CD4-positive, alpha-beta T cell (primary cell): ENCODE data around the gene TMEM91. TPM values are rescaled to one million over a fixed set of nuclear protein-coding genes. Genes with fewer than 3 reads are reported as not detected.
A peak's percentile ranks its signal among the peaks of the same experiment; 100 is the strongest.

ENCODE experiments used
- ATAC-seq: fragments of 200-7000 bp; cut with Tn5 transposase; one replicate; pipeline ENCODE4 v1.10.0; 2022; ENCODE audit warnings: mild to moderate bottlenecking; ENCODE audit not compliant: poor library complexity
- CTCF ChIA-PET: fragments of 350-600 bp; sonication (Branson Sonifier 250); formaldehyde crosslinking; loops from one replicate; lab custom pipeline; 2021; ENCODE audit warnings: antibody characterized with exemption, inconsistent platforms; lab: Charles Lee
- POLR2A ChIA-PET: fragments of 350-600 bp; sonication (Branson Sonifier 250); formaldehyde crosslinking; loops from one replicate; lab custom pipeline; 2021; ENCODE audit warnings: antibody characterized with exemption, inconsistent platforms; lab: Charles Lee
- DNase-seq, 14 experiments: peaks; one replicate each; pipeline ENCODE4 v3.0.0-alpha.2; 2013 to 2020; ENCODE audit warnings: mixed read lengths in 2 of 14
- H3K27ac ChIP-seq, 2 donors: one replicate each; pipeline versions ENCODE4 v1.5.1 to v1.7.0; 2013; ENCODE audit warnings: low read length in 2 of 2, low read depth in 1 of 2, mild to moderate bottlenecking in 1 of 2
- H3K27me3 ChIP-seq, 2 experiments: 1 replicate in 1 of 2; 2 replicates in 1 of 2; pipeline versions ENCODE4 v1.6.1 to v1.7.0; 2013; ENCODE audit warnings: low read length in 2 of 2, control low read depth in 1 of 2, mild to moderate bottlenecking in 1 of 2, moderate library complexity in 1 of 2; ENCODE audit not compliant: insufficient read depth in 2 of 2, control insufficient read depth in 1 of 2
- H3K36me3 ChIP-seq: one replicate; pipeline ENCODE4 v1.6.1; 2013; ENCODE audit warnings: low read length, control low read depth; ENCODE audit not compliant: insufficient read depth
- H3K4me1 ChIP-seq: one replicate; pipeline ENCODE4 v1.6.1; 2013; ENCODE audit warnings: low read length, control low read depth; ENCODE audit not compliant: insufficient read depth
- H3K4me3 ChIP-seq: one replicate; pipeline ENCODE4 v1.5.1; 2013; ENCODE audit warnings: mild to moderate bottlenecking, low read length, moderate library complexity
- H3K9me3 ChIP-seq, 2 experiments: 1 replicate in 1 of 2; 2 replicates in 1 of 2; pipeline versions ENCODE4 v1.6.1 to v1.7.0; 2013; ENCODE audit warnings: low read length in 2 of 2, mild to moderate bottlenecking in 2 of 2, control low read depth in 1 of 2, moderate library complexity in 1 of 2; ENCODE audit not compliant: control insufficient read depth in 1 of 2, insufficient read depth in 1 of 2
- H3K27ac Mint-ChIP-seq: one replicate; pipeline ENCODE4 v1.8.0; 2020; ENCODE audit warnings: mixed read lengths
- H3K27me3 Mint-ChIP-seq: one replicate; pipeline ENCODE4 v1.8.0; 2021; ENCODE audit warnings: mixed read lengths
- H3K36me3 Mint-ChIP-seq: one replicate; pipeline ENCODE4 v1.8.0; 2021; ENCODE audit warnings: low read depth, mixed read lengths
- H3K4me1 Mint-ChIP-seq: one replicate; pipeline ENCODE4 v1.8.0; 2021; ENCODE audit warnings: low read depth, mixed read lengths
- H3K4me3 Mint-ChIP-seq: one replicate; pipeline ENCODE4 v1.8.0; 2020; ENCODE audit warnings: mild to moderate bottlenecking, mixed read lengths
- H3K9me3 Mint-ChIP-seq: one replicate; pipeline ENCODE4 v1.8.0; 2020; ENCODE audit warnings: mixed read lengths
- CTCF ChIP-seq: fragments of 200-600 bp; IDR thresholded peaks from one replicate; pipeline ENCODE4 v1.8.0; 2022; ENCODE audit warnings: antibody characterized with exemption, mild to moderate bottlenecking
- intact Hi-C, 2 experiments: fragments of 100-400 bp; cut with DNase I in 1 of 2; cut with micrococcal nuclease in 1 of 2; formaldehyde crosslinking; loops; one replicate each; pipeline versions ENCODE4 v1.15.1 to v1.9.0; 2023 to 2025; cut with DNase I, micrococcal nuclease
- total RNA-seq, 174 experiments: library from RNA in 2 of 174; stranded (reverse) in 2 of 174; gene quantifications; one replicate each; pipeline ENCODE4 v1.2.3 and lab custom pipeline; 2021 to 2026

The TMEM91 gene
- total RNA-seq, 2 experiments from 2014 or later = 6.8 to 7.7 TPM

GRCh38 chr19:41427647-41428480 lies 51.5 kb downstream of the TMEM91 start:
- peaks cover 45% of the 10 kb centered on the region for H3K36me3 ChIP-seq
- no peaks in the 10 kb centered on the region for H3K27me3 ChIP-seq
- Mint-ChIP-seq H3K27me3 (no peaks in the 10 kb centered on the region), H3K9me3 (no peaks in the 10 kb centered on the region), H3K27ac (peak overlapping the region; percentile 75), H3K36me3 (peaks cover 45% of the 10 kb centered on the region), H3K4me1 (peaks cover 36% of the 10 kb centered on the region), H3K4me3 (peak overlapping the region; percentile 83)
- peak in 10 of 14 experiments; percentile 15 to 81 (median 32) for DNase-seq
- peak overlapping the region; percentile 41 to 76 for H3K27ac ChIP-seq
- CTCF ChIA-PET = interaction anchor here (0.5 to 1.2 kb wide), 2 partner anchors 12 to 224 kb away, joined by 3 to 6 read pairs; partner anchors contain the start of gene DMAC2
- intact Hi-C loops = no loop called here
- POLR2A ChIA-PET = interaction anchor here (1.7 kb wide), 1 partner anchor 164 kb away, joined by 8 read pairs; the partner anchor contains the start of gene HNRNPUL1
- peaks cover 0 to under 1% of the 10 kb centered on the region in 2 experiments for H3K9me3 ChIP-seq
- H3K4me3 ChIP-seq = peak overlapping the region; percentile 54
- no peak for TF ChIP-seq CTCF
- peaks cover 63% of the 10 kb centered on the region for H3K4me1 ChIP-seq
- peak; percentile 59 for ATAC-seq

GRCh38 chr19:41428481-41428859 lies 52.1 kb downstream of the TMEM91 start:
- ATAC-seq (no peak), DNase-seq (no peak)
- Histone ChIP-seq H3K4me3 (peak overlapping the region; percentile 54), H3K4me1 (peaks cover 63% of the 10 kb centered on the region), H3K9me3 (no peaks in the 10 kb centered on the region), H3K27me3 (no peaks in the 10 kb centered on the region), H3K27ac (peak overlapping the region; percentile 41 to 76), H3K36me3 (peaks cover 47% of the 10 kb centered on the region)
- ChIA-PET CTCF (interaction anchor here (0.5 to 1.2 kb wide), 3 partner anchors 11 to 292 kb away, joined by 3 to 6 read pairs (median 4); partner anchors contain the start of gene DMAC2), POLR2A (interaction anchor here (1.2 to 1.7 kb wide), 2 partner anchors 11 to 164 kb away, joined by 4 to 8 read pairs; partner anchors contain the start of genes DMAC2 and HNRNPUL1)
- Mint-ChIP-seq H3K4me3 (no peak overlapping the region), H3K9me3 (no peaks in the 10 kb centered on the region), H3K27ac (peak overlapping the region; percentile 75), H3K27me3 (no peaks in the 10 kb centered on the region), H3K4me1 (peaks cover 36% of the 10 kb centered on the region), H3K36me3 (peaks cover 48% of the 10 kb centered on the region)
- intact Hi-C loops = no loop called here
- TF ChIP-seq CTCF = no peak

- ATAC-seq = no peak
- Histone ChIP-seq H3K27me3 (no peaks in the 10 kb centered on the region), H3K4me3 (no peak overlapping the region), H3K9me3 (no peaks in the 10 kb centered on the region), H3K36me3 (peaks cover 37% of the 10 kb centered on the region), H3K27ac (no peak overlapping the region), H3K4me1 (peaks cover 42% of the 10 kb centered on the region)
- ChIA-PET POLR2A (interaction anchor here (0.7 to 1.0 kb wide), 2 partner anchors 9 to 130 kb away, joined by 3 read pairs; partner anchors contain the start of gene DMAC2), CTCF (no interaction called here)
- no peaks in the 10 kb centered on the region for H3K27me3 Mint-ChIP-seq
- no peak for DNase-seq
- H3K27ac Mint-ChIP-seq = no peak overlapping the region
- intact Hi-C loops = loop anchor here in 1 of 2 experiments (10.0 kb wide), 1 partner anchor 1086 kb away; the partner anchor contains the start of genes C19orf47 and PLD3
- H3K4me1 Mint-ChIP-seq = peaks cover 34% of the 10 kb centered on the region
- no peaks in the 10 kb centered on the region for H3K9me3 Mint-ChIP-seq
- peaks cover 42% of the 10 kb centered on the region for H3K36me3 Mint-ChIP-seq
- H3K4me3 Mint-ChIP-seq = no peak overlapping the region
- no peak for TF ChIP-seq CTCF
These were observed 54.6 kb downstream of the TMEM91 start for GRCh38 chr19:41430922-41431321.
